Inferior parietal cortex (tissue), 1 donor: ENCODE results near the gene CPA2.

Experiments used
- DNase-seq: peaks from one replicate; pipeline ENCODE4 v3.0.0-alpha.2; 2016; ENCODE audit errors: extremely low spot score

Gene CPA2

GRCh38 chr7:130254555-130254954 lies 12.1 kb upstream of the CPA2 start:
- DNase-seq, result no peak

- DNase-seq, result no peak
Observed at GRCh38 chr7:130256704-130257103, 10.0 kb upstream of the CPA2 start.

GRCh38 chr7:130258494-130259078 lies 8.1 kb upstream of the CPA2 start:
- no peak for DNase-seq

GRCh38 chr7:130262448-130262847 lies 4.2 kb upstream of the CPA2 start:
- no peak for DNase-seq

- DNase-seq, result no peak
Observed at GRCh38 chr7:130263130-130263529, 3.5 kb upstream of the CPA2 start.

GRCh38 chr7:130266961-130267321 lies 278 bp downstream of the CPA2 start:
- DNase-seq, result no peak

GRCh38 chr7:130268463-130269317 lies 2.0 kb downstream of the CPA2 start:
- no peak for DNase-seq

- no peak for DNase-seq
Observed at GRCh38 chr7:130269318-130269694, 2.6 kb downstream of the CPA2 start.

GRCh38 chr7:130270947-130271800 lies 4.5 kb downstream of the CPA2 start:
- DNase-seq, result no peak

- DNase-seq, result no peak
Observed at GRCh38 chr7:130272381-130273080, 5.9 kb downstream of the CPA2 start.

GRCh38 chr7:130273081-130273932 lies 6.6 kb downstream of the CPA2 start:
- peak; percentile 43 for DNase-seq

GRCh38 chr7:130273933-130274255 lies 7.2 kb downstream of the CPA2 start:
- DNase-seq, result peak; percentile 60

GRCh38 chr7:130274296-130274695 lies 7.6 kb downstream of the CPA2 start:
- no peak for DNase-seq

- DNase-seq, result no peak
Observed at GRCh38 chr7:130274983-130275591, 8.4 kb downstream of the CPA2 start.

GRCh38 chr7:130275826-130276297 lies 9.2 kb downstream of the CPA2 start:
- DNase-seq, result no peak

- DNase-seq, result no peak
Observed at GRCh38 chr7:130276796-130277762, 10.4 kb downstream of the CPA2 start.

GRCh38 chr7:130277763-130278643 lies 11.3 kb downstream of the CPA2 start:
- DNase-seq, result peak; percentile 76

GRCh38 chr7:130278860-130279259 lies 12.2 kb downstream of the CPA2 start:
- DNase-seq, result no peak
